ENCODE results near the gene MORN1. TPM values are rescaled to one million over a fixed set of nuclear protein-coding genes. Genes with fewer than 3 reads are reported as not detected.

The MORN1 gene
- total RNA-seq, 6 experiments from 2014 or later: 3.1 to 7.1 (median 4.5) TPM

DNA sequence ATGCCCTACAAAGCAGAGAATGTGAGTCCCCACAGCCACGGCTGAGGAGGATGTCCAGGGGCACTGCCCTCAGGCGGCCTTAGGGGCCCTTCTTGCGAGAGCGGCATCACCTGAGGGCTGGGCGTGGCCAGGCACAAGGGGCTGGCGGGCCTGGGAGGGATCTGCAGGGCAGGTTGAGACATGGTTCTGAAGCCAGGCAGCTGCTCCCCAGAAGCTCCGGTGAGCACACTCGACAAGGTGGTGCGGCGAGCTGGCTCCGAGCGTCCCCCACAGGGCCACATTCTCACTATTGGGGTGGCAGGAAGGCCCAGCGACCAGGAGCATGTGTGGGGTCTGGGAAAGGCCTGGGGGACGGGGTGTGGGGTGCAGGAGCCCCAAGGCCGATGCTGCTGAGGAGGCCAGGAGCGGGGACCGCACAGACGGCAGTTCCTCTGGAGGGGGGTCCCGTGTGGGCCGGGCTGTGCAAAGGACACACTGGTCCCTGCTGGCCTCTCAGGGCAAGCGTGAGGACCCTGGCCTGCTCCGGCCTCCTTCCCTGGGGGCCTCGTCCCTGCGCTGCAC is 47.2 kb downstream of the MORN1 start:
- TF ChIP-seq, protein P1, sequence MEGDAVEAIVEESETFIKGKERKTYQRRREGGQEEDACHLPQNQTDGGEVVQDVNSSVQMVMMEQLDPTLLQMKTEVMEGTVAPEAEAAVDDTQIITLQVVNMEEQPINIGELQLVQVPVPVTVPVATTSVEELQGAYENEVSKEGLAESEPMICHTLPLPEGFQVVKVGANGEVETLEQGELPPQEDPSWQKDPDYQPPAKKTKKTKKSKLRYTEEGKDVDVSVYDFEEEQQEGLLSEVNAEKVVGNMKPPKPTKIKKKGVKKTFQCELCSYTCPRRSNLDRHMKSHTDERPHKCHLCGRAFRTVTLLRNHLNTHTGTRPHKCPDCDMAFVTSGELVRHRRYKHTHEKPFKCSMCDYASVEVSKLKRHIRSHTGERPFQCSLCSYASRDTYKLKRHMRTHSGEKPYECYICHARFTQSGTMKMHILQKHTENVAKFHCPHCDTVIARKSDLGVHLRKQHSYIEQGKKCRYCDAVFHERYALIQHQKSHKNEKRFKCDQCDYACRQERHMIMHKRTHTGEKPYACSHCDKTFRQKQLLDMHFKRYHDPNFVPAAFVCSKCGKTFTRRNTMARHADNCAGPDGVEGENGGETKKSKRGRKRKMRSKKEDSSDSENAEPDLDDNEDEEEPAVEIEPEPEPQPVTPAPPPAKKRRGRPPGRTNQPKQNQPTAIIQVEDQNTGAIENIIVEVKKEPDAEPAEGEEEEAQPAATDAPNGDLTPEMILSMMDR (IDR thresholded peaks at IDR 0.05): no peak
- no peak for TF ChIP-seq POLR2A (IDR thresholded peaks at IDR 0.05)
- Histone ChIP-seq H3K27ac (no peak overlapping the region), H3K4me3 (no peak overlapping the region), H3K4me1 (no peaks in the 10 kb centered on the region), H3K36me3 (no peaks in the 10 kb centered on the region), H3K9me3 (no peaks in the 10 kb centered on the region), H3K27me3 (no peaks in the 10 kb centered on the region)
- intact Hi-C loops (cut with DNase I): no loop called here
- WGBS (ENCODE audit: insufficient coverage, low coverage, low lambda C conversion rate, missing lambda C conversion rate): no CpG with 5 or more reads among the region's 24 CpGs
- ATAC-seq (no peak), DNase-seq (peak in 2 of 3 donors; percentile 15 to 42)

DNA sequence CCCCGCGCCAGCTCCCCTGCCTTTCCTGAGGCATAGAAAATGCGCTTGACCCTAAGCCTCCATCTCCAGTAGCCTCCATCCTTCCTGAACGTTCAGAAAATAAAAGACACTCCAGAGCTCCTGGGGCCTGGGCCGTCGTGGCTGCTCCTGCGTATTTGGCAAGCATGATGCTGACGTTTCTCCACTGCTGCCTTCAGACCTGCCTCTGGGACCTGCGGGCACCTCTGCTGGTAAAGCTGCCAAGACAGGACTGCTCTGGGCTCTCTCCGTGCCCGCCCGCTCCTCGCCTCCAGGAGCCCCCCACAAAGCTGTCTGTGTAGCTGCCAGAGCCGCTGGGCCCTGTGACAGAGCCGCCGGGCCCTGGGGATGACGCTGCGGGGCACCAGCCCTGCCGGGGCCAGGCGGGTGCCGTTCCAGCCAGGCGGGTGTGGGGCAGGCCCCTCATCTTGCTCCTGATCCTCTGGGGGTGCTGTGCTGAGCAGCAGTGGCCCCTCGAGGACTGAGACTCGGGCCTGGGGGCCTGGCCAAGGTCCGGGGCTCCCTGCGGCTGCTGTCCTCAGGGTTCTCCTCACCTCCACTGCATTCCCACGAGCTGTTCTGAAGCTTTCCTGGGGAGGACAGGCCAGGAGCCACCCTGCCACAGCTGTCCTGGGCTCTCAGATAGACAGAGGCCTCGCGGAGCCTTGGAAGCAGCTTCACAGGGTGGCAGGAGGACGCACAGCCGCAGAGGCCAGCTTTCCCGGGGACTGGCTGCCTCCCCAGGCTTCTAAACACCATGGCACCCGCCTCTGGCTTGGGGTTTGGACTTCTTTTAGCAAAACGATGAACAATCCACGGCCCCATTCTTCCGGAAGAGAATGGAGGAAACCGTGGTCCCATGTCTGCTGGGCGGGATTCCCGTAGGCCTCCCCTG is 48.1 kb downstream of the MORN1 start:
- intact Hi-C loops (cut with DNase I): no loop called here
- Histone ChIP-seq H3K4me1 (no peaks in the 10 kb centered on the region), H3K27me3 (no peaks in the 10 kb centered on the region), H3K4me3 (no peak overlapping the region), H3K27ac (no peak overlapping the region), H3K36me3 (no peaks in the 10 kb centered on the region), H3K9me3 (no peaks in the 10 kb centered on the region)
- DNase-seq (peak in 1 of 3 donors; percentile 41), ATAC-seq (no peak)
- TF ChIP-seq, protein P1 (IDR thresholded peaks at IDR 0.05): no peak
- TF ChIP-seq POLR2A (IDR thresholded peaks at IDR 0.05): no peak
- 82% methylated on average over 6 of the region's 39 CpGs for WGBS (ENCODE audit: insufficient coverage, low coverage, low lambda C conversion rate, missing lambda C conversion rate)

DNA sequence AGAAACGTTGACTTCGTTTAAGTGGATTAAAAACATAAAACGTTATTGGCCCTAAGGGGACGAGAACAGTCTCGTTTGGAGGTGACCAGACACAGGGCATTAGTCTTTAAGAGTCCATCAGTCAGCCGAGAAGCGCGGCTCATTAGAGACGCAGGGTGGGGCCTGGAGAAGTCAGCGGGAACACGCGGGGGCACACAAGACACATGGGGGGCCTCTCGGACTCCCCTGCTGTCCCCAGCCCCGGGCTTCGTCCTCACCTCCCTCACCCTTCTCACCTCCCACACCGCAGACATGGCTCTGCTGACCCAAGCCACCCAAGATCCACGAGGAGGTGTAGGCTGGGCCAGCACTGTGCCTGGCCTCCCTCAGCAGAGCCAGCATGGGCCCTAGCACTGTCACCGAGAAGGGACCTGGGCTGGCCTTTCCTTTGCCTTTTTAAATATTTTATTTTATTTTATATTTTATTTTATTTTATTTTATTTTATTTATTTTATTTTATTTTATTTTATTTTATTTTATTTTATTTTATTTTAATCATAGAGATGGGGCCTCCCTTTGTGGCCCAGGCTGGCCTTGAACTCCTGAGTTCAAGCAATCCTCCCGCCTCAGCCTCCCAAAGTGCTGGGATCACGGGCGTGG is 48.9 kb downstream of the MORN1 start:
- no peaks in the 10 kb centered on the region for H3K36me3 ChIP-seq
- DNase-seq (no peak), ATAC-seq (no peak)
- H3K27ac ChIP-seq: no peak overlapping the region
- H3K4me1 ChIP-seq: no peaks in the 10 kb centered on the region
- H3K27me3 ChIP-seq: no peaks in the 10 kb centered on the region
- H3K4me3 ChIP-seq: no peak overlapping the region
- intact Hi-C loops (cut with DNase I): no loop called here
- no peak for TF ChIP-seq POLR2A (IDR thresholded peaks at IDR 0.05)
- TF ChIP-seq, protein P1 (IDR thresholded peaks at IDR 0.05): no peak
- WGBS (ENCODE audit: insufficient coverage, low coverage, low lambda C conversion rate, missing lambda C conversion rate): 78% methylated on average over 13 of the region's 21 CpGs
- no peaks in the 10 kb centered on the region for H3K9me3 ChIP-seq

DNA sequence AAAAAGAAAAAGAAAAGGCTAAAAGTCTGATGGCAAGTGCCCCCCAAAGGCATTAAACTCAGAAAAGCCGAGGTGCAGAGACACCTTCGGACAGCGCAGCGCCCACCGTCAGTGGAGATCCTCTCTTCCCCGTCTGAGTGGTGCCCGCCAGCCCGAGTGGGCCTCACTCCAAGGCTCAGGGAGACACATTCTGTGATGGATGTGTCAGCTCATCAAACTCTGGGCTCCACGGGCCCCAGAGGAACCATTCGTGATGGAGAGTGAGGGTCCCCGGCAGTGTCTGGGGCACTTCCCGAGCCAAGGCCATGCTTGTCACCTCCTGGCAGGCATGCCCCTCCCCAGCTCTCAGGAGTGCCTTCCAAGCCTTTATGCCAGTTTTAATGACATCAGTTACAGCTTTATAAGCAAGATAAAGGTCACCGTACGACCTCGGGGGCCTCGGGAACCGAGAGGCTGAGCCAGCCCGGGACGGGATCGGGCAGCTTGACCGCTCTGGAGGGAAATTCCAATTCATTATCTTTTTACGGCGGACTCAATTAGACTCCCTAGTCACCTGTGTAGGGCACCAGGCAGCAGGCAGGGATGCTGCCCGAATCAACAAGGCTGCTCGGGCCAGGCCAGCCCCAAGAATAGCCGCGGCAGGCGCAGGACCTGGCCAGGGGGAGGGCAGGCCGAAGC is 49.5 kb downstream of the MORN1 start:
- ATAC-seq (no peak), DNase-seq (peak in 1 of 3 donors; percentile 39)
- Histone ChIP-seq H3K27ac (no peak overlapping the region), H3K4me1 (no peaks in the 10 kb centered on the region), H3K9me3 (no peaks in the 10 kb centered on the region), H3K27me3 (no peaks in the 10 kb centered on the region), H3K4me3 (no peak overlapping the region), H3K36me3 (no peaks in the 10 kb centered on the region)
- TF ChIP-seq, protein P1 (IDR thresholded peaks at IDR 0.05): no peak
- no peak for TF ChIP-seq POLR2A (IDR thresholded peaks at IDR 0.05)
- 87% methylated on average over 21 of the region's 29 CpGs for WGBS (ENCODE audit: insufficient coverage, low coverage, low lambda C conversion rate, missing lambda C conversion rate)
- intact Hi-C loops (cut with DNase I): no loop called here

All from right lobe of liver (tissue), 6 donors.